Ishikawa (cell line): Measurements from ENCODE around the gene CHTF18.

Source experiments
- CEBPB ChIP-seq: IDR thresholded peaks from 2 replicates; pipeline ENCODE4 v1.6.1; 2012
- CREB1 ChIP-seq: IDR thresholded peaks from 2 replicates; pipeline ENCODE4 v1.6.1; 2012; ENCODE audit warnings: low read depth
- EGR1 ChIP-seq: IDR thresholded peaks from 2 replicates; pipeline ENCODE4 v1.6.1; 2012
- EP300 ChIP-seq: IDR thresholded peaks from 2 replicates; pipeline ENCODE4 v1.6.1; 2012; ENCODE audit warnings: borderline replicate concordance
- FOXM1 ChIP-seq: IDR thresholded peaks from 2 replicates; pipeline ENCODE4 v1.6.1; 2012; ENCODE audit warnings: low read depth, borderline replicate concordance
- NFIC ChIP-seq: IDR thresholded peaks from 2 replicates; pipeline ENCODE4 v1.6.1; 2012
- RAD21 ChIP-seq: IDR thresholded peaks from 2 replicates; pipeline ENCODE4 v1.6.1; 2012; ENCODE audit warnings: low read depth
- TAF1 ChIP-seq: IDR thresholded peaks from 2 replicates; pipeline ENCODE4 v1.6.1; 2012; ENCODE audit warnings: low read depth, mild to moderate bottlenecking
- TCF12 ChIP-seq: IDR thresholded peaks from 2 replicates; pipeline ENCODE4 v1.6.1; 2012; ENCODE audit warnings: low read depth
- TEAD4 ChIP-seq: IDR thresholded peaks from 2 replicates; pipeline ENCODE4 v1.6.1; 2012
- YY1 ChIP-seq: IDR thresholded peaks from 2 replicates; pipeline ENCODE4 v1.6.1; 2012; ENCODE audit warnings: low read depth
- ZBTB7A ChIP-seq: IDR thresholded peaks from 2 replicates; pipeline ENCODE4 v1.6.1; 2012; ENCODE audit warnings: low read depth
- TF ChIP-seq, protein P1 (sequence below): IDR thresholded peaks from 2 replicates; pipeline ENCODE4 v1.6.1; 2012
- TF ChIP-seq, protein P2 (sequence below): IDR thresholded peaks from 2 replicates; pipeline ENCODE4 v1.6.1; 2012
- TF ChIP-seq, protein P3 (sequence below): IDR thresholded peaks from 2 replicates; pipeline ENCODE4 v1.6.1; 2012; ENCODE audit warnings: low read depth, mild to moderate bottlenecking

CHTF18 gene

DNA sequence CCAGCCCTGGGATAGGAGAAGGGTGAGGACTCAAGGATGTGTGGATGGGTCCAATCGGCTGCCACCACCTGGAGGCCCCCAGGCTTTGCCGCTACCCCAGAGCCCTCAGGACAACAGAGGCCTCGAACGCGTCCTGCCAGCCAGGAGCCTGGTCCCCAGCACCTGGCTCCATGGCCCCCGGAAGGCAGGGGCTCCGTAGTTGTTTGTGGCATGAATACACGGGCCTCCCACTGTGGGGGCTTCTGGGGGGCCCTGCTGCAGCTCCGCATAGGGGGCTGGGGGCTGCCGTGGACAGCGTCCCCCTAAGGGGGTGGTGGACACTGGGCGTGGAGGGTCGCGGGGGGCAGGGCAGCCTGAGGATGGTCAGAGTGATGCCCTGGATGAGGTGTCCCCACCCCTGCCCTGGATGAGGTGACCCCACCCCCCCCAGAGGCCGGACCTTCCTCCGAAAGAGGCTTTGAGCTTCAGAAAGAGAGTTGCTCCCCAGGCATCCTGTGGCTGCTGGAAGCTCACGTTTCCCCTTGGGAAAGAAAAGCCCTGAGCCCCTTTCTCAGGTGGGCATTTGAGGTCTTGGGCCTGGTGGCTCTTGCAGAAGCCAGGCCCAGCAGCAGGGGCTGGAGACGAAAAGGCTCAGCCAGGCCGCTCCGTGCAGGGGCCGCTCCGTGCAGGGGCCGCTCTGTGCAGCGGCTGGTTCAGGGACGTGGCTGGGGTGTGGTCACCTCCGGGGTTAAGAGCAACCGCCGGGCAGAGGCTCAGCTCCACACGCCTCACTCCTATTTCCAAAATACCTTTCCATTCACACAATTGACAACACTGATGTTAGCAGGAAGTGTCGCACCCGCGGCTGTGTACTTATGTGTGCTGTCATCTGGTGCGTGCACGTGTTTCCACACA lies 52.4 kb downstream of the CHTF18 start:
- TF ChIP-seq TAF1 (no peak), YY1 (no peak), TEAD4 (no peak), CEBPB (no peak), ZBTB7A (no peak), EP300 (no peak), TCF12 (no peak), RAD21 (no peak), NFIC (no peak), FOXM1 (no peak), EGR1 (no peak), CREB1 (no peak)
- TF ChIP-seq, protein P1, sequence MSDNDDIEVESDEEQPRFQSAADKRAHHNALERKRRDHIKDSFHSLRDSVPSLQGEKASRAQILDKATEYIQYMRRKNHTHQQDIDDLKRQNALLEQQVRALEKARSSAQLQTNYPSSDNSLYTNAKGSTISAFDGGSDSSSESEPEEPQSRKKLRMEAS, result no peak
- TF ChIP-seq, protein P2, sequence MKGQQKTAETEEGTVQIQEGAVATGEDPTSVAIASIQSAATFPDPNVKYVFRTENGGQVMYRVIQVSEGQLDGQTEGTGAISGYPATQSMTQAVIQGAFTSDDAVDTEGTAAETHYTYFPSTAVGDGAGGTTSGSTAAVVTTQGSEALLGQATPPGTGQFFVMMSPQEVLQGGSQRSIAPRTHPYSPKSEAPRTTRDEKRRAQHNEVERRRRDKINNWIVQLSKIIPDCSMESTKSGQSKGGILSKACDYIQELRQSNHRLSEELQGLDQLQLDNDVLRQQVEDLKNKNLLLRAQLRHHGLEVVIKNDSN, result no peak
- TF ChIP-seq, protein P3, sequence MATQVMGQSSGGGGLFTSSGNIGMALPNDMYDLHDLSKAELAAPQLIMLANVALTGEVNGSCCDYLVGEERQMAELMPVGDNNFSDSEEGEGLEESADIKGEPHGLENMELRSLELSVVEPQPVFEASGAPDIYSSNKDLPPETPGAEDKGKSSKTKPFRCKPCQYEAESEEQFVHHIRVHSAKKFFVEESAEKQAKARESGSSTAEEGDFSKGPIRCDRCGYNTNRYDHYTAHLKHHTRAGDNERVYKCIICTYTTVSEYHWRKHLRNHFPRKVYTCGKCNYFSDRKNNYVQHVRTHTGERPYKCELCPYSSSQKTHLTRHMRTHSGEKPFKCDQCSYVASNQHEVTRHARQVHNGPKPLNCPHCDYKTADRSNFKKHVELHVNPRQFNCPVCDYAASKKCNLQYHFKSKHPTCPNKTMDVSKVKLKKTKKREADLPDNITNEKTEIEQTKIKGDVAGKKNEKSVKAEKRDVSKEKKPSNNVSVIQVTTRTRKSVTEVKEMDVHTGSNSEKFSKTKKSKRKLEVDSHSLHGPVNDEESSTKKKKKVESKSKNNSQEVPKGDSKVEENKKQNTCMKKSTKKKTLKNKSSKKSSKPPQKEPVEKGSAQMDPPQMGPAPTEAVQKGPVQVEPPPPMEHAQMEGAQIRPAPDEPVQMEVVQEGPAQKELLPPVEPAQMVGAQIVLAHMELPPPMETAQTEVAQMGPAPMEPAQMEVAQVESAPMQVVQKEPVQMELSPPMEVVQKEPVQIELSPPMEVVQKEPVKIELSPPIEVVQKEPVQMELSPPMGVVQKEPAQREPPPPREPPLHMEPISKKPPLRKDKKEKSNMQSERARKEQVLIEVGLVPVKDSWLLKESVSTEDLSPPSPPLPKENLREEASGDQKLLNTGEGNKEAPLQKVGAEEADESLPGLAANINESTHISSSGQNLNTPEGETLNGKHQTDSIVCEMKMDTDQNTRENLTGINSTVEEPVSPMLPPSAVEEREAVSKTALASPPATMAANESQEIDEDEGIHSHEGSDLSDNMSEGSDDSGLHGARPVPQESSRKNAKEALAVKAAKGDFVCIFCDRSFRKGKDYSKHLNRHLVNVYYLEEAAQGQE, result no peak

DNA sequence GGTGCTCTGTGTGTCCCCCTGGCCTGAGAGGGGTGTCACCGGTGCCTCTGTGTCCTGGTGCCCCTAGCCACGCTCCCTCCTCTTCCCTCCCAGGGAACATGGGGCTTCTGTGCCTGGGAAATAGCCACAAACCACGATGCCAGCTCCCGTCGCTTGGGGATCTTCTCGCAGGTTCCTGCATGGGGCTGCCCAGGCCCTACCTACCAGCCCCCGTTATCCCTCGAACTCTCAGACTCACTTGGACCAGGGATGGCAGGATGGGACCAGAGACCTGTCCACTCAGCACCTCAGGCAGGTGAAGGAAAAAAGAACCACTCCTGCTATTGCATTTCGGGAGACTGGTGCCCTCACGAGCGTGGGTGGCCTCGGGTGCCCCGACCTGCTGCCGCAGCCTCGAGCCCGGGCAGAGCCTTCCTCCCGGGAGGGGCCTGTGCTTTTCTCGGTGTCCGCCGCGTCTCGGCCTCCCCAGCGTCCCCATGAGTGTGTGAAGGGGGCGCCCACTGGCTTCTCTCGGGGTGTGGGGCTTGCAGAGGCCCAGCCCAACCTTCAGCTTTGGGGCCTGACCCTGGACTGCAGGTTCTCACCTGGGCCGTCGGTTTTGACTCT lies 53.1 kb downstream of the CHTF18 start:
- no peak for TF ChIP-seq RAD21
- TF ChIP-seq CEBPB, result no peak
- no peak for TF ChIP-seq TAF1
- TF ChIP-seq EP300, result no peak
- TF ChIP-seq CREB1, result no peak
- no peak for TF ChIP-seq EGR1
- no peak for TF ChIP-seq YY1

DNA sequence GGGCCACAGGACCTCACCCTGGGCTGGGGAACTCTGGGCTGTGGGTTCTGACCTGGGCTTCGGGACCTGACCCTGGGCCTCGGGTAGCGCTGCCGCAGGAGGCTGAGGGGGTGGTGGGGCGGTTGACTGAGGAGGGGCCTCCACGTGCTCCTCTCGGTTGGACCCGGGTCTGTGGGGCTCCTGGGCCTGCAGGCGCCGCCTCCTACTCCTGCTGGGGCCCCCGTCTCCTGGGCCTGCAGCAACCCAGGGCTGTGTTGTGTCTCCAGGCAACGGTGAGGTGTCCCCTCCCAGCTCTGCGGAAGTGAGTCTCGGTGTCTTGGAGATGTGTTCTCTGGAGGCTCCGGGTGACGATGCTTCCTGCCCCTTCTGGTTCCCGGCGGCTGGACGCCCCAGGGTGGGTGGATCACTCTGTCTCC lies 53.6 kb downstream of the CHTF18 start:
- TF ChIP-seq TCF12 (no peak), TEAD4 (no peak), ZBTB7A (no peak), EGR1 (no peak)

DNA sequence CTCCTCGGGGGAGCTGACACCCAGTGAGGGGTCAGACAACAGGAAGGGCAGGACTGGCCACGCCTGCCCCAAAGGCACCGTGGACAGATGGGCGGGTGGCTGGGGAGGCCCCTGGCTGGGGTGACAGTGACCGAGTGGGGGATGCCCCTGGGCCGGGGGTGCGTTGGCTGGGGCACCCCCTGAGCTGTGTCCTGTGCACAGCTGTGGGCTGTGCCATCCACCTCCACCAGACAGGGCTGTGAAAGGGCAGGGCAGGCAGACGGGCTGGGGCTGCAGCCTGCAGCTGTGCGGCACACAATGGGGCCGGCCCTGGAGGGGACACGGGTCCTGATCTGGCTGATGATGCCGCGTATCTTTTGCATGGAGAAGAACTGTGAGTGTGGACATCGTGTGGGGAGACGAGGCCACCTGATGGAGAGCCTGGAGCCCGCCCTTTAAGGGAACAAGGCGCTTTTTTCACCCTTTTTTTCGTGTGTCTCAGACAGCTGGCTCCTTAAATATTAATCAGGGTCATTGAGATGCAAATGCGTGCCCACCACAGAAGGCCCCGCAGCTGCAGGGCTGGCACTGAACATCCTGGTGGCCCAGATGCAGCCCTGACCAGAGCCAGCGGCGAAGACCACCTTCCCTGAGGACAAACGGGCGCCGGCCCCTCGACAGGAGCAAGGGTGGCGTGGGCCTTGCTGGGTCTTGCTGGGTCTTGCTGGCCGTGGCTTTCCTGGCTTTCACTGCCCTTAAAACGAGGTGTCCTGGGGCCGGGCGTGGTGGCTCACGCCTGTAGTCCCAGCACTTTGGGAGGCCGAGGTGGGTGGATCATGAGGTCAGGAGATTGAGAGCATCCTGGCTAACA lies 54.5 kb downstream of the CHTF18 start:
- TF ChIP-seq, protein P1, result no peak
- TF ChIP-seq EP300, result no peak
- no peak for TF ChIP-seq RAD21
- no peak for TF ChIP-seq YY1
- no peak for TF ChIP-seq TEAD4
- TF ChIP-seq NFIC, result no peak
- TF ChIP-seq ZBTB7A, result no peak
- TF ChIP-seq TAF1, result no peak
- TF ChIP-seq, protein P3, result no peak
- no peak for TF ChIP-seq TCF12
- no peak for TF ChIP-seq CEBPB
- no peak for TF ChIP-seq EGR1
- no peak for TF ChIP-seq FOXM1
- TF ChIP-seq, protein P2, result no peak
- TF ChIP-seq CREB1, result no peak

DNA sequence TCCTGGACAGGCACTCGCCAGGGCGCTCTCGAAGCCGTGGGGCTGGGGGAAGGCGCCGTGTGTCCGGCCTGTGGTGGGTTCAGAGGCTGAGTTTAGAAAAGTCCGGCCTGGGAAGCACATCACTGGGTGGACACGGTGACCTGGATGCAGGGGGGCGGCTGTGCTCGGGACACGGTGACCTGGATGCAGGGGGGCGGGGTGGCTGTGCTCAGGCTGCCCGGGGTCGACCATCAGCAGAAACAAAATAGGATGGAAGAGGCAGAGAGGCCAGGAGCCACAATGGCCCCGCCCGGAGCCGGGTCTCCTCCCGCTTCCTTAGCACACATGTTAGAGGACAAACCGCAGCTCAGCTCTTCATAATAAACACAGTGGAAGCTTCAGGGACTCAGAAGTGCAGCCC lies 55.4 kb downstream of the CHTF18 start:
- TF ChIP-seq RAD21 (no peak), ZBTB7A (no peak)
